HG03159 (cell line): ENCODE data around the gene ATPAF2.
A peak's percentile ranks its signal among the peaks of the same experiment; 100 is the strongest.

Experiments used
- ATAC-seq: cut with Tn5 transposase; IDR thresholded peaks from one replicate; pipeline ENCODE4 v1.9.1; 2021; ENCODE audit warnings: mild to moderate bottlenecking, moderate library complexity; ENCODE audit not compliant: unreplicated experiment

The ATPAF2 gene

GRCh38 chr17:18040261-18040858 lies 1.4 kb upstream of the ATPAF2 start:
- no peak for ATAC-seq

- ATAC-seq = peak; percentile 21
Observed at GRCh38 chr17:18039535-18040260, 730 bp upstream of the ATPAF2 start.

- ATAC-seq = peak; percentile 8
Observed at GRCh38 chr17:18038149-18038850, 668 bp downstream of the ATPAF2 start.

- ATAC-seq = no peak
Observed at GRCh38 chr17:18037486-18037885, 1.5 kb downstream of the ATPAF2 start.

GRCh38 chr17:18035704-18036103 lies 3.3 kb downstream of the ATPAF2 start:
- ATAC-seq = no peak

GRCh38 chr17:18033442-18034099 lies 5.4 kb downstream of the ATPAF2 start:
- peak; percentile 65 for ATAC-seq

GRCh38 chr17:18031955-18032354 lies 7.0 kb downstream of the ATPAF2 start:
- ATAC-seq = no peak

GRCh38 chr17:18028952-18029540 lies 9.9 kb downstream of the ATPAF2 start:
- ATAC-seq = no peak

GRCh38 chr17:18028114-18028951 lies 10.6 kb downstream of the ATPAF2 start:
- no peak for ATAC-seq

- ATAC-seq = no peak
Observed at GRCh38 chr17:18027280-18027679, 11.7 kb downstream of the ATPAF2 start.

GRCh38 chr17:18025945-18026776 lies 12.8 kb downstream of the ATPAF2 start:
- no peak for ATAC-seq

- no peak for ATAC-seq
Observed at GRCh38 chr17:18025241-18025944, 13.6 kb downstream of the ATPAF2 start.

GRCh38 chr17:18021372-18021771 lies 17.6 kb downstream of the ATPAF2 start:
- no peak for ATAC-seq

GRCh38 chr17:18020971-18021370 lies 18.0 kb downstream of the ATPAF2 start:
- ATAC-seq = no peak

- ATAC-seq = no peak
Observed at GRCh38 chr17:18019838-18020154, 19.2 kb downstream of the ATPAF2 start.

GRCh38 chr17:18018411-18018921 lies 20.5 kb downstream of the ATPAF2 start:
- ATAC-seq = no peak

- ATAC-seq = no peak
Observed at GRCh38 chr17:18017958-18018357, 21.0 kb downstream of the ATPAF2 start.

GRCh38 chr17:18016426-18016825 lies 22.5 kb downstream of the ATPAF2 start:
- no peak for ATAC-seq

- ATAC-seq = no peak
Observed at GRCh38 chr17:18015593-18015992, 23.4 kb downstream of the ATPAF2 start.
